ES-I3 (cell line): ENCODE data around the gene AGO3.
"Not testable (repeated sequence)": the region's sequence is repeated elsewhere in the genome, so short reads cannot be mapped to it uniquely, and the experiment has no call there.

ENCODE experiments used
- H3K36me3 ChIP-seq: 2 replicates; pipeline ENCODE4 v1.6.1; 2013; ENCODE audit warnings: mild to moderate bottlenecking, low read length, control low read depth, moderate library complexity; ENCODE audit not compliant: insufficient read depth
- H3K4me1 ChIP-seq: 2 replicates; pipeline ENCODE4 v1.6.1; 2013; ENCODE audit warnings: mild to moderate bottlenecking, control low read depth, low read length; ENCODE audit not compliant: insufficient read depth
- H3K9ac ChIP-seq: 2 replicates; pipeline ENCODE4 v1.6.1; 2013; ENCODE audit warnings: low read depth, mild to moderate bottlenecking, low read length, moderate library complexity
- H3K9me3 ChIP-seq: 2 replicates; pipeline ENCODE4 v1.6.1; 2013; ENCODE audit warnings: mild to moderate bottlenecking, low read length, moderate library complexity; ENCODE audit not compliant: control insufficient read depth, insufficient read depth

Gene AGO3

GRCh38 chr1:35930593-35931445, at the start of gene AGO3:
TSS of gene AGO3 (plus strand) at chr1:35931105. CDS start at chr1:35931427, 322 bp downstream.
- H3K4me1 ChIP-seq = peaks cover 13% of the 10 kb centered on the region; the same call in 1 of the 2 replicates
- peak within 1 kb of the TSS; percentile 90 for H3K9ac ChIP-seq
- no peaks in the 10 kb centered on the region for H3K9me3 ChIP-seq
- H3K36me3 ChIP-seq = no peaks in the 10 kb centered on the region

- Histone ChIP-seq H3K36me3 (no peaks in the 10 kb centered on the region), H3K9ac (no peak overlapping the region), H3K4me1 (peaks cover 21% of the 10 kb centered on the region), H3K9me3 (no peaks in the 10 kb centered on the region)
Measured at GRCh38 chr1:35881850-35882273, 49.0 kb upstream of the AGO3 start.

GRCh38 chr1:35882586-35882944, 48.3 kb upstream of the AGO3 start:
- Histone ChIP-seq H3K9me3 (no peaks in the 10 kb centered on the region), H3K36me3 (no peaks in the 10 kb centered on the region), H3K9ac (no peak overlapping the region), H3K4me1 (peaks cover 28% of the 10 kb centered on the region)

- Histone ChIP-seq H3K9me3 (no peaks in the 10 kb centered on the region), H3K9ac (peak within 1 kb of the TSS; percentile 94), H3K36me3 (no peaks in the 10 kb centered on the region), H3K4me1 (peaks cover 32% of the 10 kb centered on the region)
Measured at GRCh38 chr1:35882945-35883634, 47.8 kb upstream of the AGO3 start, which contains the start of gene AGO1. TSS of gene AGO1 (plus strand) at chr1:35883209. CDS start at chr1:35883422, 213 bp downstream.

GRCh38 chr1:35883635-35884101, 47.2 kb upstream of the AGO3 start:
- Histone ChIP-seq H3K9me3 (no peaks in the 10 kb centered on the region), H3K4me1 (peaks cover 32% of the 10 kb centered on the region), H3K9ac (peak overlapping the region; percentile 94), H3K36me3 (0 out of 2 replicates have a peak, but pooled peaks cover 4% of the 10 kb centered on the region)

GRCh38 chr1:35884934-35885333, 46.0 kb upstream of the AGO3 start:
- Histone ChIP-seq H3K9me3 (no peaks in the 10 kb centered on the region), H3K36me3 (peaks cover 10% of the 10 kb centered on the region), H3K4me1 (peaks cover 32% of the 10 kb centered on the region), H3K9ac (no peak overlapping the region)

GRCh38 chr1:35885961-35886558, 44.8 kb upstream of the AGO3 start:
- Histone ChIP-seq H3K4me1 (peaks cover 32% of the 10 kb centered on the region), H3K9ac (peak overlapping the region; percentile 25; the same call in 1 of the 2 replicates), H3K9me3 (no peaks in the 10 kb centered on the region), H3K36me3 (peaks cover 13% of the 10 kb centered on the region)

GRCh38 chr1:35886577-35887431, 44.1 kb upstream of the AGO3 start:
- no peaks in the 10 kb centered on the region for H3K9me3 ChIP-seq
- peaks cover 32% of the 10 kb centered on the region for H3K4me1 ChIP-seq
- peaks cover 14% of the 10 kb centered on the region for H3K36me3 ChIP-seq
- peak overlapping the region; percentile 25; the same call in 1 of the 2 replicates for H3K9ac ChIP-seq

- no peak overlapping the region for H3K9ac ChIP-seq
- peaks cover 14% of the 10 kb centered on the region for H3K36me3 ChIP-seq
- no peaks in the 10 kb centered on the region for H3K9me3 ChIP-seq
- H3K4me1 ChIP-seq = peaks cover 32% of the 10 kb centered on the region
Measured at GRCh38 chr1:35887508-35887907, 43.4 kb upstream of the AGO3 start.

GRCh38 chr1:35888255-35888654, 42.6 kb upstream of the AGO3 start:
- Histone ChIP-seq H3K9ac (no peak overlapping the region), H3K4me1 (peaks cover 32% of the 10 kb centered on the region), H3K9me3 (no peaks in the 10 kb centered on the region), H3K36me3 (peaks cover 14% of the 10 kb centered on the region)

- not testable (repeated sequence) for H3K9me3 ChIP-seq, H3K9ac ChIP-seq
- H3K4me1 ChIP-seq = peaks cover 32% of the 10 kb centered on the region
- peaks cover 14% of the 10 kb centered on the region for H3K36me3 ChIP-seq
Measured at GRCh38 chr1:35888981-35889380, 41.9 kb upstream of the AGO3 start.

GRCh38 chr1:35893051-35893879, 37.6 kb upstream of the AGO3 start:
- Histone ChIP-seq H3K4me1 (no peaks in the 10 kb centered on the region), H3K9ac (no peak overlapping the region), H3K36me3 (peaks cover 29% of the 10 kb centered on the region), H3K9me3 (no peaks in the 10 kb centered on the region)

GRCh38 chr1:35894183-35894582, 36.7 kb upstream of the AGO3 start:
- no peak overlapping the region for H3K9ac ChIP-seq
- H3K4me1 ChIP-seq = no peaks in the 10 kb centered on the region
- peaks cover 25% of the 10 kb centered on the region for H3K36me3 ChIP-seq
- H3K9me3 ChIP-seq = no peaks in the 10 kb centered on the region
